HUES48 (cell line): ENCODE data around the gene IL23R.
"Not testable (repeated sequence)": the region's sequence is repeated elsewhere in the genome, so short reads cannot be mapped to it uniquely, and the experiment has no call there.

Source experiments
- H3K27ac ChIP-seq: one replicate; pipeline ENCODE4 v1.7.0; 2013; ENCODE audit warnings: low read depth, low read length, inconsistent platforms
- H3K27me3 ChIP-seq: 2 replicates; pipeline ENCODE4 v1.6.1; 2013; ENCODE audit warnings: mild to moderate bottlenecking, low read length; ENCODE audit not compliant: control insufficient read depth, insufficient read depth
- H3K36me3 ChIP-seq: 2 replicates; pipeline ENCODE4 v1.6.1; 2013; ENCODE audit warnings: low read length; ENCODE audit not compliant: control insufficient read depth, insufficient read depth
- H3K4me1 ChIP-seq: 2 replicates; pipeline ENCODE4 v1.6.1; 2013; ENCODE audit warnings: mild to moderate bottlenecking, low read length; ENCODE audit not compliant: control insufficient read depth, insufficient read depth
- H3K4me3 ChIP-seq: 2 replicates; pipeline ENCODE4 v1.5.1; 2013; ENCODE audit warnings: mild to moderate bottlenecking, low read depth, low read length
- H3K9ac ChIP-seq: 2 replicates; pipeline ENCODE4 v1.6.1; 2013; ENCODE audit warnings: mild to moderate bottlenecking, low read depth, low read length, moderate library complexity
- H3K9me3 ChIP-seq: 2 replicates; pipeline ENCODE4 v1.6.1; 2013; ENCODE audit warnings: low read length; ENCODE audit not compliant: control insufficient read depth, insufficient read depth

IL23R gene

GRCh38 chr1:67193704-67194103 is 27.4 kb downstream of the IL23R start:
- Histone ChIP-seq H3K4me3 (no peak overlapping the region), H3K27me3 (no peaks in the 10 kb centered on the region), H3K9me3 (no peaks in the 10 kb centered on the region), H3K4me1 (no peaks in the 10 kb centered on the region), H3K9ac (no peak overlapping the region), H3K36me3 (no peaks in the 10 kb centered on the region), H3K27ac (no peak overlapping the region)

GRCh38 chr1:67194209-67194863 is 28.1 kb downstream of the IL23R start:
- Histone ChIP-seq H3K9ac (no peak overlapping the region), H3K27me3 (no peaks in the 10 kb centered on the region), H3K27ac (no peak overlapping the region), H3K4me1 (no peaks in the 10 kb centered on the region), H3K4me3 (no peak overlapping the region), H3K36me3 (no peaks in the 10 kb centered on the region), H3K9me3 (no peaks in the 10 kb centered on the region)

DNA sequence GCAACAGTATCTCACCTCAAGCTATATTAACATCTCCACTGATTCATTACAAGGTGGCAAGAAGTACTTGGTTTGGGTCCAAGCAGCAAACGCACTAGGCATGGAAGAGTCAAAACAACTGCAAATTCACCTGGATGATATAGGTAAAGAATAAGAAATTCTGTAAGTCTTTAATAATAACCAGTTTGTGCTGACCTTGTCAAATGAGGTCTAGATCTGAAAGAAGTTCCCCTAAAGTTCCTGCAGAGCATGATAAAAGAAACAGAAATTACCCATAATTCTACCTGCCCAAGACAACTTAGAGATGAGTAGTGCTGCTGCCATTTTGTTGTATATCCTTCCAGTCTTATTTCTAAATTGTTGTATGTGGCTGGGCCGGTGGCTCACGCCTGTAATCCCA is 34.5 kb downstream of the IL23R start:
- H3K4me3 ChIP-seq, result no peak overlapping the region
- H3K36me3 ChIP-seq, result no peaks in the 10 kb centered on the region
- no peaks in the 10 kb centered on the region for H3K4me1 ChIP-seq
- H3K9ac ChIP-seq, result no peak overlapping the region
- no peaks in the 10 kb centered on the region for H3K9me3 ChIP-seq
- H3K27ac ChIP-seq, result no peak overlapping the region
- H3K27me3 ChIP-seq, result no peaks in the 10 kb centered on the region

DNA sequence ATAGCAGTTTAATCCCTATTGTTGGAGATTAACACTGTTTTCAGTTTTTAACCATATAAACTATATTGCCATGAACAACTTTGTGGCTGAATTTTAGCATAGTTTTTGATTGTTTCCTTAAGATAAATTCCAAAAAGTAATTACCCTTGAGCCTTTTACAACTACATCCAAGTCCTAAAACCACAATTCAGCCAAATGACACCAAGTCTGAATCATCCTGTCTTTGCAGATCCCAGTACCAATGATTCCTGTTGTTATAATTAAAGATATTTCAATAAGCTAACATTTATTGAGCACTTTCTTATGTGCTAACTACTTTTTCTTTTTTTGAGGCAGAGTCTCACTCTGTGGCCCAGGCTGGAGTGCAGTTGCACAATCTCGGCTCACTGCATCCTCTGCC is 35.6 kb downstream of the IL23R start:
- no peaks in the 10 kb centered on the region for H3K9me3 ChIP-seq
- H3K9ac ChIP-seq, result no peak overlapping the region
- H3K4me3 ChIP-seq, result no peak overlapping the region
- no peaks in the 10 kb centered on the region for H3K4me1 ChIP-seq
- no peaks in the 10 kb centered on the region for H3K27me3 ChIP-seq
- H3K27ac ChIP-seq, result no peak overlapping the region
- H3K36me3 ChIP-seq, result no peaks in the 10 kb centered on the region

DNA sequence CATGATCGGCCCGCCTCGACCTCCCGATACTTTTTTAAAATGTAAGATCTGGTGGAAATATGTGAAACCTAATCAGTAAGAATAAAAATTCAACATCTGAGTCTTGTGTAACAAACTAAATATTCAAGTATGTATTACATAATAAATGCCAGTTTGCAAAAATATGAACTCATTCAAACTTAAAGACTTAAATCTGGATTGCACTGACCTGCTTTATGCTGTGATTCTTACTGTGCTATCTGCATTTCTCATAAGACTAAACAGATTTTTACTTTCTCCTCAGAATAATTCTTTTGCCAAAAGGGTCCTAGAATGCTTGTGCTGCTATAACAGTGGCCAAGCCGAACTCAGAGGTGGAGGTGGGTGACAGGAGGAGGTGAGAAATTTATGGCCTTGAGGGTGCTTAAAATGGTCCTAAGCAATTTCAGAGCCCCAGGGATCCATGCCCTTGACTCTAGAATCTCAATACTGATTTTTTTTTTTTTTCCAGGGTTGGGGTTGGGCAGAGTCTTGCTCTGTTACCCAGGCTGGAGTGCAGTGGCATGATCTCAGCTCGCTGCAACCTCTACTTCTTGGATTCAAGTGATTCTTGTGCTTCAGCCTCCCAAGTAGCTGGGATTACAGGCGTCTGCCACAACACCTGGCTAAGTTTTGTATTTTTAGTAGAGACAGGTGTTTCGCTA is 38.2 kb downstream of the IL23R start:
- Histone ChIP-seq H3K9ac (no peak overlapping the region), H3K27me3 (no peaks in the 10 kb centered on the region), H3K27ac (no peak overlapping the region), H3K4me1 (no peaks in the 10 kb centered on the region), H3K9me3 (no peaks in the 10 kb centered on the region), H3K36me3 (no peaks in the 10 kb centered on the region), H3K4me3 (no peak overlapping the region)

GRCh38 chr1:67207398-67207797 is 41.1 kb downstream of the IL23R start:
- not testable (repeated sequence) for H3K27me3 ChIP-seq, H3K36me3 ChIP-seq, H3K27ac ChIP-seq, H3K9ac ChIP-seq, H3K9me3 ChIP-seq, H3K4me1 ChIP-seq, H3K4me3 ChIP-seq

DNA sequence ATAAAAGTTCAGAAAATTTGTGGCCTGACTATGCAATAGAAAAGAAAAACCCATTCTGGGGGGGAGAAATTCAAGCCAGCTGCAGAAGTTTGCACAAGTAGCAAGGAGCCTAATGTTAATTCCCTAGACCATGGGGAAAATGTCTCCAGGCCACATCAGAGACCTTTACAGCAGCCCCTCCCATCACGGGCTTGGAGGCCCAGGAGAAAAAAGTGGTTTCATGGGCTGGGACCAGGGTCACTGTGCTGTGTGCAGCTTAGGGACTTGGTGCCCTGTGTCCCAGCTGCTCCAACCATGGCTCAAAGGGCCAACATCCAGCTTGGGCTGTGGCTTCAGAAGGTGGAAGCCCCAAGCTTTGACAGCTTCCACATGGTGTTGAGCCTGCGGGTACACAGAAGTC is 42.0 kb downstream of the IL23R start:
- Histone ChIP-seq H3K9me3 (no peaks in the 10 kb centered on the region), H3K4me3 (no peak overlapping the region)

DNA sequence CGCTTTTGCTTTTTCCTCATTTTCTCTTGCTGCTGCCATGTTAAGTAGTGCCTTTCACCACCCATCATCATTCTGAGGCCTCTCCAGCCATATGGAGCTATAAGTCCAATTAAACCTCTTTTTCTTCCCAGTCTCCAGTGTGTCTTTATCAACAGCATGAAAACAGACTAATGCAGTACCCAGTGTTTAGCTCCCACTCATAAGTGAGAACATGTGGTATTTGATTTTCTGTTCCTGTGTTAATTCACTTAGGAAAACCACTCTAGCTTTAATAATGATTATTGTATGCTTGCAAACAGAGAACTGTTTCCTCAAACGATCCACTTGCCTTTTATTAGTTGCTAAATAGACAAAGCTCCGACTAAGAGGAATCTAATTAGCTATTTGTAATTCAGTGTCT is 43.3 kb downstream of the IL23R start:
- no peak overlapping the region for H3K27ac ChIP-seq
- H3K4me1 ChIP-seq, result no peaks in the 10 kb centered on the region
- no peaks in the 10 kb centered on the region for H3K9me3 ChIP-seq
- H3K36me3 ChIP-seq, result no peaks in the 10 kb centered on the region
- H3K4me3 ChIP-seq, result no peak overlapping the region
- H3K27me3 ChIP-seq, result no peaks in the 10 kb centered on the region
- H3K9ac ChIP-seq, result no peak overlapping the region

More for the DNA sequence above, 42.0 kb downstream of the IL23R start:
- no peaks in the 10 kb centered on the region for H3K4me1 ChIP-seq
- H3K9ac ChIP-seq, result no peak overlapping the region
- H3K36me3 ChIP-seq, result no peaks in the 10 kb centered on the region
- H3K27me3 ChIP-seq, result no peaks in the 10 kb centered on the region
- no peak overlapping the region for H3K27ac ChIP-seq

DNA sequence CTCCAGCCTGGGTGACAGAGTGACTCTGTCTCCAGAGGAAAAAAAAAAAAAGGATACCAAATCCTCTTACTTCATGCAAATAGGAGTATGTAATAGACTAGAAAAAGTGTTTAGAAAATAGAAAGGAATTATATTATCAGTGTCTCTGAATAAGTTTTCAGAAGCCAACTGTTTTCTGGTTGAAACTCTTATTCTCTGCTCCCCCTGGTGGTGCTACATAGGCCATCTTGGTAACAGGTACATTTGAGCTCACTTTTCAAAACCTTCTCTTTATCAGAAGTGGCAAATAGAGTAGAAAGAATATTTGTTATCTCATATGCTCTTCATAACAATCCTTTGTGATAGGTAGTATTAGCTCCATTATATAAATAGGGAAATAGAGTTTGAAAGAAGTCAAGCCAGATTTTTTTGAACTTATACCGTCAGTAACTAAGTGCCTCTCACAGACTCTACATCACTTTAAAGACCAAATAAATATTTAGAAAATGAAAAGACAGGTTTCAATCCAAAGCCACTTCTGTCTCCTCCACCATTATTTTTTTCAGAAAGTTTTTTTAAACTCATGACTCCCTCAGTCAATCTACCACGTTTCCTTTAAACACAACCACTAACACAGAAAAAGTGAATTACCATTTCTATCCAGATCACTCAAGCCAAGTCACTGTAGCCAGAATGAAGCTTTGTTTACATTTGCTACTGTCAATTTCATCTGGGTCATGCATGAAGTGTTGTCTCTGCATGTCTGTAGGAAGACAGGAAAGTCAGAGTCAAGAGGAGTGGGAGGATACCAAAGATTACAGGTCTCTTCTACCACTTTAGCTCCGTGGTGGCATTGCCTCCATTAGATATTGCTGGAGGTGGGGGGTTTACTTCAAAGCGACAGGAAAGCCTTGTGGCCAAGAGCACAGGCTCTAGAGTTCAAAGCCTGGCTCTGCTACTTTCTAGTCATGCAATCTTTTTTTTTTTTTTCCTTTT is 45.6 kb downstream of the IL23R start:
- H3K9ac ChIP-seq, result no peak overlapping the region
- H3K4me3 ChIP-seq, result no peak overlapping the region
- H3K27ac ChIP-seq, result no peak overlapping the region
- H3K27me3 ChIP-seq, result no peaks in the 10 kb centered on the region
- H3K36me3 ChIP-seq, result no peaks in the 10 kb centered on the region
- 0 out of 2 replicates have a peak, but pooled peaks cover 2% of the 10 kb centered on the region for H3K4me1 ChIP-seq
- H3K9me3 ChIP-seq, result no peaks in the 10 kb centered on the region

DNA sequence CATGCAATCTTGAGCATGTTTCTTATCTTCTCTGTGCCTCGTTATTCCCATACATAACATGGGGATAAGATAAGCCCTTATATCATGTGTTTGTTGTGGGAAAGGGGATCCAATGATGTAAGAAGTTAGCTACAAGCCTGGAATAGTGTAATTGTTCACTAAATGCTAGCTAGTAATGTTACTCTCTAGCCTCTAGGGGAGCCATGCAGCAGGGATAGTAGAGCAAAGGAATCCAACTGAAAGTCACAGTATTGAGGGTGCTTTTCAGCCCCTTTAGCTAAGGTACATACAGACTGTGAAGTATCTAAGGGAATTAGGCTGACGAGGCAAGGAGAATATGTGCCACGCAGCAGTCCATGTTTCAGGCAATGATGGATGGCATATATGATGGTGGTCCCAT is 46.9 kb downstream of the IL23R start:
- H3K4me1 ChIP-seq, result 0 out of 2 replicates have a peak, but pooled peaks cover 3% of the 10 kb centered on the region
- H3K36me3 ChIP-seq, result no peaks in the 10 kb centered on the region
- no peak overlapping the region for H3K4me3 ChIP-seq
- H3K27me3 ChIP-seq, result no peaks in the 10 kb centered on the region
- H3K9me3 ChIP-seq, result no peaks in the 10 kb centered on the region
- H3K27ac ChIP-seq, result no peak overlapping the region
- no peak overlapping the region for H3K9ac ChIP-seq

GRCh38 chr1:67213948-67214347 is 47.7 kb downstream of the IL23R start:
- no peak overlapping the region for H3K27ac ChIP-seq
- no peaks in the 10 kb centered on the region for H3K9me3 ChIP-seq

More at GRCh38 chr1:67213948-67214347, 47.7 kb downstream of the IL23R start:
- no peaks in the 10 kb centered on the region for H3K27me3 ChIP-seq
- no peak overlapping the region for H3K9ac ChIP-seq
- H3K36me3 ChIP-seq, result no peaks in the 10 kb centered on the region
- no peak overlapping the region for H3K4me3 ChIP-seq
- 0 out of 2 replicates have a peak, but pooled peaks cover 3% of the 10 kb centered on the region for H3K4me1 ChIP-seq
